ENCODE results near the gene GFM1.

Gene GFM1

GRCh38 chr3:158723991-158724390 is 79.7 kb downstream of the GFM1 start:
- in situ Hi-C loops (cut with MboI; ENCODE audit: low sequenced_read_pairs) = no loop called here

- in situ Hi-C loops (cut with MboI; ENCODE audit: low sequenced_read_pairs) = no loop called here
These were observed 81.2 kb downstream of the GFM1 start for GRCh38 chr3:158725348-158726011.

- in situ Hi-C loops (cut with MboI; ENCODE audit: low sequenced_read_pairs) = no loop called here
These were observed 83.1 kb downstream of the GFM1 start for GRCh38 chr3:158727206-158728060.

- in situ Hi-C loops (cut with MboI; ENCODE audit: low sequenced_read_pairs) = no loop called here
These were observed 83.7 kb downstream of the GFM1 start for GRCh38 chr3:158728061-158728377.

- in situ Hi-C loops (cut with MboI; ENCODE audit: low sequenced_read_pairs) = no loop called here
These were observed 84.5 kb downstream of the GFM1 start for GRCh38 chr3:158728851-158729250.

- in situ Hi-C loops (cut with MboI; ENCODE audit: low sequenced_read_pairs) = no loop called here
These were observed 87.2 kb downstream of the GFM1 start for GRCh38 chr3:158731486-158731885.

GRCh38 chr3:158731938-158732855 is 87.9 kb downstream of the GFM1 start, which contains the start of gene RARRES1:
RARRES1 (minus strand) TSS chr3:158732457; CDS start chr3:158732415, 42 bp downstream.
- in situ Hi-C loops (cut with MboI; ENCODE audit: low sequenced_read_pairs) = no loop called here

GRCh38 chr3:158732856-158733200 is 88.5 kb downstream of the GFM1 start:
- in situ Hi-C loops (cut with MboI; ENCODE audit: low sequenced_read_pairs) = no loop called here

- in situ Hi-C loops (cut with MboI; ENCODE audit: low sequenced_read_pairs) = no loop called here
These were observed 89.3 kb downstream of the GFM1 start for GRCh38 chr3:158733656-158734055.

GRCh38 chr3:158735296-158736033 is 91.1 kb downstream of the GFM1 start:
- in situ Hi-C loops (cut with MboI; ENCODE audit: low sequenced_read_pairs) = no loop called here

- in situ Hi-C loops (cut with MboI; ENCODE audit: low sequenced_read_pairs) = no loop called here
These were observed 93.1 kb downstream of the GFM1 start for GRCh38 chr3:158737410-158737809.

GRCh38 chr3:158737976-158738615 is 93.8 kb downstream of the GFM1 start:
- in situ Hi-C loops (cut with MboI; ENCODE audit: low sequenced_read_pairs) = no loop called here

GRCh38 chr3:158738653-158739052 is 94.3 kb downstream of the GFM1 start:
- in situ Hi-C loops (cut with MboI; ENCODE audit: low sequenced_read_pairs) = no loop called here

GRCh38 chr3:158739078-158739477 is 94.8 kb downstream of the GFM1 start:
- in situ Hi-C loops (cut with MboI; ENCODE audit: low sequenced_read_pairs) = no loop called here

GRCh38 chr3:158739661-158740060 is 95.3 kb downstream of the GFM1 start:
- in situ Hi-C loops (cut with MboI; ENCODE audit: low sequenced_read_pairs) = no loop called here
